HepG2 (cell line): ENCODE data around the gene TUBB2B. TPM values are rescaled to one million over a fixed set of nuclear protein-coding genes. Genes with fewer than 3 reads are reported as not detected.

Experiments
- ARID5B ChIP-seq: IDR thresholded peaks from 2 replicates; pipeline ENCODE4 v1.4.0; 2020; ENCODE audit warnings: mild to moderate bottlenecking, missing genetic modification reagents
- FOXA3 ChIP-seq: IDR thresholded peaks from 2 replicates; pipeline ENCODE4 v1.6.1; 2016; ENCODE audit warnings: missing genetic modification reagents, missing compliant biosample characterization
- GATAD2A ChIP-seq: IDR thresholded peaks from 2 replicates; pipeline ENCODE4 v1.6.1; 2016
- HMG20A ChIP-seq: IDR thresholded peaks from 2 replicates; pipeline ENCODE4 v1.6.1; 2016; ENCODE audit warnings: borderline replicate concordance
- HNF4A ChIP-seq: sonication (generic); formaldehyde crosslinking; IDR thresholded peaks from 2 replicates; pipeline ENCODE4 v1.4.0; 2020; ENCODE audit warnings: missing genetic modification reagents
- KDM5B ChIP-seq: sonication (generic); formaldehyde crosslinking; IDR thresholded peaks from 2 replicates; pipeline ENCODE4 v1.4.0; 2020; ENCODE audit warnings: missing genetic modification reagents, mild to moderate bottlenecking, borderline replicate concordance
- MBD4 ChIP-seq: IDR thresholded peaks from 2 replicates; pipeline ENCODE4 v1.6.1; 2012; ENCODE audit warnings: low read length, inconsistent platforms, borderline replicate concordance
- MNT ChIP-seq: fragments of 450-650 bp; IDR thresholded peaks from 2 replicates; pipeline ENCODE4 v1.6.1; 2016
- RARG ChIP-seq: sonication (generic); formaldehyde crosslinking; IDR thresholded peaks from 2 replicates; pipeline ENCODE4 v1.4.0; 2020; ENCODE audit warnings: low read depth, mild to moderate bottlenecking, missing genetic modification reagents
- REPIN1 ChIP-seq: sonication (generic); formaldehyde crosslinking; IDR thresholded peaks from 2 replicates; pipeline ENCODE4 v1.8.0; 2022; ENCODE audit warnings: missing genetic modification reagents, low read depth, mild to moderate bottlenecking, borderline replicate concordance
- SALL1 ChIP-seq: sonication (generic); formaldehyde crosslinking; IDR thresholded peaks from 2 replicates; pipeline ENCODE4 v1.8.0; 2022; ENCODE audit warnings: mild to moderate bottlenecking, missing genetic modification reagents
- SOX6 ChIP-seq, 2 experiments: fragments of 450-650 bp in 1 of 2; sonication (generic) in 1 of 2; formaldehyde crosslinking in 1 of 2; IDR thresholded peaks; 2 replicates each; pipeline versions ENCODE4 v1.4.0 to v1.6.1; 2017 to 2020; ENCODE audit warnings: antibody characterized with exemption in 1 of 2, mild to moderate bottlenecking in 1 of 2, missing genetic modification reagents in 1 of 2
- SYNCRIP ChIP-seq: fragments of 200-400 bp; formaldehyde crosslinking; IDR thresholded peaks from 2 replicates; pipeline ENCODE4 v1.6.1; 2018; ENCODE audit warnings: mild to moderate bottlenecking, low read depth, low read length; ENCODE audit not compliant: insufficient read depth
- TCF7L2 ChIP-seq: IDR thresholded peaks from 2 replicates; pipeline ENCODE4 v1.6.1; 2011; ENCODE audit warnings: mild to moderate bottlenecking, low read depth, low read length, moderate library complexity
- TEF ChIP-seq: sonication (generic); formaldehyde crosslinking; IDR thresholded peaks from 2 replicates; pipeline ENCODE4 v1.5.0; 2020; ENCODE audit warnings: missing genetic modification reagents
- U2AF1 ChIP-seq: fragments of 200-400 bp; formaldehyde crosslinking; optimal IDR thresholded peaks from 2 replicates; pipeline ENCODE3; 2017; ENCODE audit warnings: mild to moderate bottlenecking, low read depth, low read length
- ZMYM2 ChIP-seq: sonication (generic); formaldehyde crosslinking; IDR thresholded peaks from 2 replicates; pipeline ENCODE4 v1.8.0; 2022; ENCODE audit warnings: mild to moderate bottlenecking, missing genetic modification reagents
- ZNF646 ChIP-seq: sonication (generic); formaldehyde crosslinking; IDR thresholded peaks from 2 replicates; pipeline ENCODE4 v1.9.0; 2021; ENCODE audit warnings: mild to moderate bottlenecking, missing genetic modification reagents
- ZNF678 ChIP-seq: sonication (generic); formaldehyde crosslinking; IDR thresholded peaks from 2 replicates; pipeline ENCODE4 v1.4.0; 2020; ENCODE audit warnings: mild to moderate bottlenecking, missing genetic modification reagents
- polyA plus RNA-seq, 8 experiments: library from polyadenylated mRNA; depleted of rRNA in 3 of 8; stranded (reverse) in 7 of 8; unstranded in 1 of 8; fragments of >200 nt; fragmentation: Illumina TruSeq in 4 of 8; extraction: Trizol in 4 of 8; gene quantifications; 2 replicates each; pipeline versions ENCODE4 v1.2.1 to v1.2.3, GENCODE V29; 2011 to 2016; ENCODE audit warnings: low read depth in 4 of 8, missing spikeins in 1 of 8, mixed read lengths in 1 of 8; ENCODE audit not compliant: insufficient read depth in 1 of 8
- total RNA-seq, 5 experiments: library from RNA; depleted of rRNA; stranded (reverse); fragments of >200 nt; fragmentation: Illumina TruSeq; extraction: Trizol; gene quantifications; 2 replicates each; pipeline ENCODE4 v1.2.3, GENCODE V29; 2016; ENCODE audit warnings: low read depth in 1 of 5

The TUBB2B gene
- total and polyA plus RNA-seq, 2 of the 13 experiments (the other 11 are each of a cell fraction or from before 2014, with no cell fraction given) = 10.3 to 23.6 TPM

GRCh38 chr6:3245216-3245615 lies 17.8 kb upstream of the TUBB2B start (continued):
- TF ChIP-seq SALL1 (peak; percentile 56), SOX6 (IDR thresholded peaks at IDR 0.05) (no peak), SOX6 (CRISPR knock-in tag; IDR thresholded peaks at IDR 0.05) (0 out of 2 replicates have a peak, but pooled peaks have one; percentile 10), TEF (CRISPR knock-in tag) (peak; percentile 67; the same call in 1 of the 2 replicates), U2AF1 (no peak), HMG20A (peak; percentile 46), ZNF678 (CRISPR knock-in tag) (no peak), KDM5B (CRISPR knock-in tag) (no peak), FOXA3 (peak; percentile 27; the same call in 1 of the 2 replicates), TCF7L2 (no peak), MNT (no peak), MBD4 (no peak), ZMYM2 (CRISPR knock-in tag) (peak; percentile 29; the same call in 1 of the 2 replicates), ARID5B (CRISPR knock-in tag) (peak; percentile 76), GATAD2A (CRISPR knock-in tag) (peak; percentile 87), REPIN1 (no peak), RARG (CRISPR knock-in tag) (no peak), SYNCRIP (no peak), HNF4A (CRISPR knock-in tag) (peak; percentile 83), ZNF646 (CRISPR knock-in tag) (no peak)
